Ishikawa (cell line): ENCODE measurements around the gene POLR2E.

Source experiments
- CEBPB ChIP-seq: IDR thresholded peaks from 2 replicates; pipeline ENCODE4 v1.6.1; 2012
- CREB1 ChIP-seq: IDR thresholded peaks from 2 replicates; pipeline ENCODE4 v1.6.1; 2012; ENCODE audit warnings: low read depth
- EGR1 ChIP-seq: IDR thresholded peaks from 2 replicates; pipeline ENCODE4 v1.6.1; 2012
- EP300 ChIP-seq: IDR thresholded peaks from 2 replicates; pipeline ENCODE4 v1.6.1; 2012; ENCODE audit warnings: borderline replicate concordance
- FOXM1 ChIP-seq: IDR thresholded peaks from 2 replicates; pipeline ENCODE4 v1.6.1; 2012; ENCODE audit warnings: low read depth, borderline replicate concordance
- MAX ChIP-seq: IDR thresholded peaks from 2 replicates; pipeline ENCODE4 v1.6.1; 2012
- NFIC ChIP-seq: IDR thresholded peaks from 2 replicates; pipeline ENCODE4 v1.6.1; 2012
- RAD21 ChIP-seq: IDR thresholded peaks from 2 replicates; pipeline ENCODE4 v1.6.1; 2012; ENCODE audit warnings: low read depth
- REST ChIP-seq: IDR thresholded peaks from 2 replicates; pipeline ENCODE4 v1.6.1; 2012; ENCODE audit warnings: low read depth, mild to moderate bottlenecking
- TAF1 ChIP-seq: IDR thresholded peaks from 2 replicates; pipeline ENCODE4 v1.6.1; 2012; ENCODE audit warnings: low read depth, mild to moderate bottlenecking
- TCF12 ChIP-seq: IDR thresholded peaks from 2 replicates; pipeline ENCODE4 v1.6.1; 2012; ENCODE audit warnings: low read depth
- TEAD4 ChIP-seq: IDR thresholded peaks from 2 replicates; pipeline ENCODE4 v1.6.1; 2012
- USF1 ChIP-seq: IDR thresholded peaks from 2 replicates; pipeline ENCODE4 v1.6.1; 2012
- YY1 ChIP-seq: IDR thresholded peaks from 2 replicates; pipeline ENCODE4 v1.6.1; 2012; ENCODE audit warnings: low read depth
- ZBTB7A ChIP-seq: IDR thresholded peaks from 2 replicates; pipeline ENCODE4 v1.6.1; 2012; ENCODE audit warnings: low read depth

Gene POLR2E

DNA sequence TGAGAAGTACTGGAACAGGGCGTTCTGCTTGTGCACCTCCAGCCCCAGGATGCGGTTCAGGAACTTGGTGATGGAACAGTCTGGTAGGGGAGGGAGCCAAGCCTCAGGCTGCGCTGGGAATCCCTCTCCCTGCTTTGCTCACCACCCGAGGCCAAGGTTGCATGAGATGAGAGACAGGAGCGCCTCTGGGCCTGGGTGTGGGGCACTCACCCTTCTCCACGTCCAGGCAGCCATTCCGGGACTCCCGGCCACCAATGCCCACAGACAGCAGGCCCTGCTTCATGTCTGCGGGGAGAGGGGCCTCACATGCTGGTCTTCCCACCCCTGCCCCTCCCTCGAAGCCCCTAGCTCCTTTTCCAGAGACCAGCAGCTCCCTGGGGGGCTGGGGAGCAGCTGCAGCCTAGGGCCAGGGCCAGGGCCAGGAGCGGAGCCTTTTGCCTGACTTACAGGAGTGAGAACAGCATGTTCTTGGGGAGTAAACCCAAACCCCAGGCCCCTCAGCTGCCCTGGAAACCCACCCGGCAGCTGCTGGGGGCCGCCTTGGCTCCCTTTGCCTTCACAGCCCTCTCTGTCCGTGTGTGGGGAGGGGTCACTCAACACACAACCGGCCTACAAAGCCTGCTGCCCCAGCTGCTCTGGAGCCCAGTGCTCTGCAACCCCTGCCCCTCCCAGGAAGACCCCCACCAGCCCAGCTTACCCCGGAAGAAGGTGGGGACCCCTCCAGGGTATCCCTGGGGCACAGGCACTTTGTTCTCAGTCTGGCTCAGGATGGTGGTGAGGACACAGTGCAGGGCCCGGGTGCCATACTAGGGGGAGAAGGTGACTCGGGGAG is 15.8 kb upstream of the POLR2E start:
- no peak for TF ChIP-seq TAF1
- TF ChIP-seq TEAD4 = no peak
- no peak for TF ChIP-seq MAX
- no peak for TF ChIP-seq EP300
- no peak for TF ChIP-seq FOXM1
- TF ChIP-seq CEBPB = no peak
- no peak for TF ChIP-seq REST
- TF ChIP-seq RAD21 = no peak
- TF ChIP-seq NFIC = no peak
- TF ChIP-seq TCF12 = no peak
- no peak for TF ChIP-seq EGR1
- no peak for TF ChIP-seq YY1
- TF ChIP-seq CREB1 = no peak

DNA sequence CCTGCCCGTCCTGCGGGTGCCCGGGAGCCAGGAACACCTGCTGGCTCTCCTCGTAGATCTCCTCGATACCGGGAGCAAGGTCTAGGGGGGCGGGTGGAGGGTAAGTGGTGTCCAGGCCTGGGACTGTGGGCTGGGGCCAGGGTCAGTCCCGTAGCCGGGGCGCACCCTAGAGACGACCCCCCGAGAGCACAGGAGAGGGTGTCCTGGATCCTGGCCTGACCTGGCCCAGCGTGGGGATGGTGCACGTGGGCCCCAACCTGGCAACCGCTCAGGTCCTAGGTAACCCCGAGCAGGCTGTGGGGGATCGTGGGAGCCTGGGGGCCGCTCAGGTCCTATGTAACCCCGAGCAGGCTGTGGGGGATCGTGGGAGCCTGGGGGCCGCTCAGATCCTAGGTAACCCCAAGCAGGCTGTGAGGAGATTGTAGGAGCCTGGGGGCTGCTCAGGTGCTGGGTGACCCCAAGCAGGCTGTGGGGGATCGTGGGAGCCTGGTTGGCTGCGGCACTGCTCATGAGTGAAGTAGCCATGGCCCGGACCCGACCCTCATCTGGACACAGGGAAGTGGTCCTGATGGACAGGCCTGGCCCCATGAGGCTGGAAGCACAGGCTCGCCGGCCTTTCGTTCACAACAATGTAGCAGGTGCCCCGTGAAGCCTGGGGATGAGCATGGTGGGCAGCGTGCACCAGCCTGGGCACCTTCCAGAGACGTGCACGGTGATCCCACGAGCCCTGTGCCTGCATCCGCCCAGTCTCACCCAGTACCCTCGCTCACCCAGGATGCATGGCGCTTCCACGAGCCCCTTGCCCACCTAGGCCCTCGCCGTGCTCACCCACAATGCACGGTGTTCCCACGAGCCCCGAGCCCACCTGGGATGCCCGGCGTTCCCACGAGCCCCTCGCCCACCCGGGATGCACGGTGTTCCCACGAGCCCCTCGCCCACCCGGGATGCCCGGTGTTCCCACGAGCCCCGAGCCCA is 14.8 kb upstream of the POLR2E start:
- TF ChIP-seq EGR1 = no peak
- TF ChIP-seq YY1 = no peak
- TF ChIP-seq CREB1 = no peak
- no peak for TF ChIP-seq FOXM1
- TF ChIP-seq NFIC = no peak
- TF ChIP-seq CEBPB = no peak
- TF ChIP-seq REST = no peak
- TF ChIP-seq TEAD4 = no peak
- TF ChIP-seq MAX = no peak
- TF ChIP-seq RAD21 = no peak
- TF ChIP-seq TAF1 = no peak
- no peak for TF ChIP-seq USF1
- TF ChIP-seq ZBTB7A = no peak; the same call in 1 of the 2 replicates
- no peak for TF ChIP-seq TCF12
- no peak for TF ChIP-seq EP300

DNA sequence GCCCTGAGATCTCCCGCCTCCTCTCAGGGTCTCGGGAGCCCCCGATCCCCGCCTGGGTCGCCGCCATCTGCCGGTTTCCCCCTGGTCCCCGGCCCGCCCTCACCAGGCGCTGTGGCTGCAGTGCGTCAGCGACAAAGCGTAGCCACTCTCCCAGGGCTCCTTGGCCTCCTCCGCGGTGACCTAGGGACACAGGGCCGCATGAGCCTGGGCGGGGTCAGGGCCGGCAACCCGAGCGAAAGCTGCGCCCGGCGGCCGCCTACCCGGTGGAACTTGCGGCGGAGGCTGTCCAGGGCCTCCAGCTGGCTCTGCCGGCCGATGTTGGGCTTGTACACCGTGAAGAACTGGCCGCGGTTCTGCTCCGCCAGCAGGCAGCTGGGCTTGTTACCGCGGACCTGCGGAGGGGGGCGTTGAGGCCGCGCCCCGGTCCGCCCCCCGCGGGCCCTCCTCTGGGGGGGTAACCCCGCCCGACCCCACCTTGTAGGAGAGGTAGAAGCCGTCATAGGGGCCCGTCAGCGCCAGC is 13.9 kb upstream of the POLR2E start:
- no peak for TF ChIP-seq TCF12

- TF ChIP-seq TEAD4 = no peak
- 0 out of 2 replicates have a peak, but pooled peaks have one; percentile 44 for TF ChIP-seq ZBTB7A
Measured at GRCh38 chr19:1108291-1109031, 13.3 kb upstream of the POLR2E start.

- TF ChIP-seq RAD21 = no peak
- TF ChIP-seq EP300 = no peak
- TF ChIP-seq MAX = no peak
- no peak for TF ChIP-seq TAF1
- no peak for TF ChIP-seq NFIC
- TF ChIP-seq USF1 = no peak
Measured at GRCh38 chr19:1107661-1108261, 12.6 kb upstream of the POLR2E start.
